ENCODE measurements around the gene HTR3B. TPM values are rescaled to one million over a fixed set of nuclear protein-coding genes. Genes with fewer than 3 reads are reported as not detected.
A peak's percentile ranks its signal among the peaks of the same experiment; 100 is the strongest.
"Not testable (repeated sequence)": the region's sequence is repeated elsewhere in the genome, so short reads cannot be mapped to it uniquely, and the experiment has no call there.

Gene HTR3B
- total and polyA plus RNA-seq, 4 donors: 0.13 to 0.86 (median 0.79) TPM; not detected in 1

- no CpG with 5 or more reads among the region's 4 CpGs for WGBS (ENCODE audit: insufficient coverage)
- Histone ChIP-seq H3K27me3 (ENCODE audit: control insufficient read depth, insufficient read depth, low read length) (no peaks in the 10 kb centered on the region), H3K27ac (ENCODE audit: low read depth, low read length) (no peak overlapping the region)
These were observed 30.2 kb downstream of the HTR3B start for GRCh38 chr11:113934761-113935160.

GRCh38 chr11:113935858-113936257, 31.3 kb downstream of the HTR3B start:
- WGBS (ENCODE audit: insufficient coverage): 36% methylated on average over 3 of the region's 4 CpGs
- DNase-seq (ENCODE audit: low read depth in 4 of 6, low spot score in 6 of 6): peak in 1 of 6 donors; percentile 28
- Histone ChIP-seq H3K4me1 (ENCODE audit: control insufficient read depth, insufficient read depth, low read length) (peaks cover 7% of the 10 kb centered on the region), H3K9me3 (ENCODE audit: control insufficient read depth, insufficient read depth, low read length) (no peaks in the 10 kb centered on the region), H3K36me3 (ENCODE audit: control insufficient read depth, insufficient read depth, low read length) (no peaks in the 10 kb centered on the region), H3K27ac (ENCODE audit: low read depth, low read length) (no peak overlapping the region), H3K4me3 (ENCODE audit: low read depth, low read length) (no peak overlapping the region), H3K27me3 (ENCODE audit: control insufficient read depth, insufficient read depth, low read length) (no peaks in the 10 kb centered on the region)

More at GRCh38 chr11:113934761-113935160, 30.2 kb downstream of the HTR3B start:
- H3K36me3 ChIP-seq (ENCODE audit: control insufficient read depth, insufficient read depth, low read length): no peaks in the 10 kb centered on the region
- no peak overlapping the region for H3K4me3 ChIP-seq (ENCODE audit: low read depth, low read length)
- H3K4me1 ChIP-seq (ENCODE audit: control insufficient read depth, insufficient read depth, low read length): peaks cover 7% of the 10 kb centered on the region
- peak in 1 of 6 donors; percentile 61 for DNase-seq (ENCODE audit: low read depth in 4 of 6, low spot score in 6 of 6)
- H3K9me3 ChIP-seq (ENCODE audit: control insufficient read depth, insufficient read depth, low read length): no peaks in the 10 kb centered on the region

DNA sequence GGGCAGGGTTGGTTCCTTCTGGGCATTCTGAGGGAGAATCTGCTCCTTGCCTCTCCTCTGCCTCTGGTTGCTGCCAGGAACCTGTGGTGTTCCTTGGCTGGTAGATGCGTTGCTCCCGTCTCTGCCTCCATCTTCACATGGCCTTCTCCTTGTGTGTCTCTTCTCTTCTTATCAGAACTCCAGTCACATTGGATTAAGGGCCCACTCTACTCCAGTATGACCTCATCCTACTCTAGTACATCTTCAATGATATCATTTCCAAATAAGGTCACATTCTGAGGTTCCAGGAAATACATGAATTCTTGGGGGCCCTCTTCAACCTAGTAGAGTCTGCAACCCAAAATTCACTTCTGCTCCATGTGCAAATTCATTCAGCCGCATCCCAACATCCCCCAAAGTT, 33.3 kb downstream of the HTR3B start:
- Histone ChIP-seq H3K4me1 (ENCODE audit: control insufficient read depth, insufficient read depth, low read length) (peaks cover 7% of the 10 kb centered on the region), H3K9me3 (ENCODE audit: control insufficient read depth, insufficient read depth, low read length) (no peaks in the 10 kb centered on the region), H3K4me3 (ENCODE audit: low read depth, low read length) (no peak overlapping the region), H3K27me3 (ENCODE audit: control insufficient read depth, insufficient read depth, low read length) (no peaks in the 10 kb centered on the region), H3K36me3 (ENCODE audit: control insufficient read depth, insufficient read depth, low read length) (no peaks in the 10 kb centered on the region), H3K27ac (ENCODE audit: low read depth, low read length) (no peak overlapping the region)
- WGBS (ENCODE audit: insufficient coverage): 79% methylated on average over 3 of the region's 3 CpGs
- no peak for DNase-seq (ENCODE audit: low read depth in 4 of 6, low spot score in 6 of 6)

DNA sequence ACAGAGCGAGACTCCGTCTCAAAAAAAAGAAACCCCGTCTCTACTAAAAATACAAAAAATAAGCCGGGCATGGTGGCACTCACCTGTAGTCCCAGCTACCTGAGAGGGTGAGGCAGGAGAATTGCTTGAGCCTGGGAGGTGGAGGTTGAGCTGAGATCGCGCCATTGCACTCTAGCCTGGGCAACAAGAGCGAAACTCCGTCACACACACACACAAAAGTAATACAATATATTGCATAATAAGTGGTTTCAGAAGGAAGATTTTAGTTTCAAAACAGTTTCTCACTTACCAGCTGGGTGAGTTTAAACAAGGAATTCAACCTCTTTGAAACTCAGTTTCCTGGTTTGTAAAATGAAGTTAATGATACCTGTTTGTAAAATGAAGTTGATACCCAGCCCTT, 37.7 kb downstream of the HTR3B start:
- H3K4me1 ChIP-seq (ENCODE audit: control insufficient read depth, insufficient read depth, low read length): no peaks in the 10 kb centered on the region
- no peaks in the 10 kb centered on the region for H3K27me3 ChIP-seq (ENCODE audit: control insufficient read depth, insufficient read depth, low read length)
- no peak overlapping the region for H3K27ac ChIP-seq (ENCODE audit: low read depth, low read length)
- no peak overlapping the region for H3K4me3 ChIP-seq (ENCODE audit: low read depth, low read length)
- DNase-seq (ENCODE audit: low read depth in 4 of 6, low spot score in 6 of 6): no peak
- H3K36me3 ChIP-seq (ENCODE audit: control insufficient read depth, insufficient read depth, low read length): no peaks in the 10 kb centered on the region
- H3K9me3 ChIP-seq (ENCODE audit: control insufficient read depth, insufficient read depth, low read length): no peaks in the 10 kb centered on the region
- WGBS (ENCODE audit: insufficient coverage): no CpG with 5 or more reads among the region's 8 CpGs

DNA sequence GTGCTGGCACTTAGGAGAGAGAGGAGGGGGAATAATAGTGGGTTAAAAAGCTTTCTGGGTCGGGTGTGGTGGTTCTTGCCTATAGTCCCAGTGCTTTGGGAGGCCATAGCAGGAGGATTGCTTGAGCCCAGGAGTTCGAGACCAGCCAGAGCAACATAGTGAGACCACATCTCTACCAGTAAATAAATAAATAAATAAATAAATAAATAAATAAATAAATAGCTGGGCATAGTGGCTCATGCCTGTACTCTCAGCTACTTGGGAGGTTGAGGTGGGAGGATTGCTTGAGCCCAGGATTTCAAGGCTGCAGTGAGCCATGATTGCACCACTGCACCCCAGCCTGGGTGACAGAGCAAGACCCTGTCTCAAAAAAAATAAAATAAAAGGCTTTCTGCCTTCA, 41.6 kb downstream of the HTR3B start:
- not testable (repeated sequence) for H3K27ac ChIP-seq (ENCODE audit: low read depth, low read length); H3K4me3 ChIP-seq (ENCODE audit: low read depth, low read length); H3K4me1 ChIP-seq (ENCODE audit: control insufficient read depth, insufficient read depth, low read length); DNase-seq (ENCODE audit: low read depth in 4 of 6, low spot score in 6 of 6); H3K36me3 ChIP-seq (ENCODE audit: control insufficient read depth, insufficient read depth, low read length); H3K9me3 ChIP-seq (ENCODE audit: control insufficient read depth, insufficient read depth, low read length); H3K27me3 ChIP-seq (ENCODE audit: control insufficient read depth, insufficient read depth, low read length)
- no CpG with 5 or more reads among the region's 2 CpGs for WGBS (ENCODE audit: insufficient coverage)

- Histone ChIP-seq H3K4me1 (ENCODE audit: control insufficient read depth, insufficient read depth, low read length) (peaks cover 12% of the 10 kb centered on the region), H3K27ac (ENCODE audit: low read depth, low read length) (no peak overlapping the region), H3K9me3 (ENCODE audit: control insufficient read depth, insufficient read depth, low read length) (no peaks in the 10 kb centered on the region), H3K4me3 (ENCODE audit: low read depth, low read length) (no peak overlapping the region), H3K27me3 (ENCODE audit: control insufficient read depth, insufficient read depth, low read length) (no peaks in the 10 kb centered on the region), H3K36me3 (ENCODE audit: control insufficient read depth, insufficient read depth, low read length) (no peaks in the 10 kb centered on the region)
- WGBS (ENCODE audit: insufficient coverage): 93% methylated on average over 2 of the region's 4 CpGs
- peak in 1 of 6 donors; percentile 71 for DNase-seq (ENCODE audit: low read depth in 4 of 6, low spot score in 6 of 6)
These were observed 43.4 kb downstream of the HTR3B start for GRCh38 chr11:113947994-113948393.

- Histone ChIP-seq H3K27ac (ENCODE audit: low read depth, low read length) (no peak overlapping the region), H3K9me3 (ENCODE audit: control insufficient read depth, insufficient read depth, low read length) (no peaks in the 10 kb centered on the region), H3K4me3 (ENCODE audit: low read depth, low read length) (no peak overlapping the region), H3K27me3 (ENCODE audit: control insufficient read depth, insufficient read depth, low read length) (no peaks in the 10 kb centered on the region), H3K36me3 (ENCODE audit: control insufficient read depth, insufficient read depth, low read length) (no peaks in the 10 kb centered on the region), H3K4me1 (ENCODE audit: control insufficient read depth, insufficient read depth, low read length) (peaks cover 12% of the 10 kb centered on the region)
- no peak for DNase-seq (ENCODE audit: low read depth in 4 of 6, low spot score in 6 of 6)
- 60% methylated on average over 1 of the region's 4 CpGs for WGBS (ENCODE audit: insufficient coverage)
These were observed 45.3 kb downstream of the HTR3B start for GRCh38 chr11:113949891-113950290.

- no peak overlapping the region for H3K4me3 ChIP-seq (ENCODE audit: low read depth, low read length)
- 100% methylated on average over 1 of the region's 5 CpGs for WGBS (ENCODE audit: insufficient coverage)
These were observed 46.9 kb downstream of the HTR3B start for GRCh38 chr11:113951537-113951936.

GRCh38 chr11:113952070-113952469, 47.5 kb downstream of the HTR3B start:
- peak in 1 of 6 donors; percentile 92 for DNase-seq (ENCODE audit: low read depth in 4 of 6, low spot score in 6 of 6)
- Histone ChIP-seq H3K27me3 (ENCODE audit: control insufficient read depth, insufficient read depth, low read length) (no peaks in the 10 kb centered on the region), H3K36me3 (ENCODE audit: control insufficient read depth, insufficient read depth, low read length) (no peaks in the 10 kb centered on the region), H3K9me3 (ENCODE audit: control insufficient read depth, insufficient read depth, low read length) (no peaks in the 10 kb centered on the region), H3K27ac (ENCODE audit: low read depth, low read length) (no peak overlapping the region), H3K4me1 (ENCODE audit: control insufficient read depth, insufficient read depth, low read length) (peaks cover 16% of the 10 kb centered on the region), H3K4me3 (ENCODE audit: low read depth, low read length) (no peak overlapping the region)
- WGBS (ENCODE audit: insufficient coverage): 45% methylated on average over 5 of the region's 10 CpGs

More at GRCh38 chr11:113951537-113951936, 46.9 kb downstream of the HTR3B start:
- Histone ChIP-seq H3K36me3 (ENCODE audit: control insufficient read depth, insufficient read depth, low read length) (no peaks in the 10 kb centered on the region), H3K4me1 (ENCODE audit: control insufficient read depth, insufficient read depth, low read length) (peaks cover 12% of the 10 kb centered on the region), H3K27me3 (ENCODE audit: control insufficient read depth, insufficient read depth, low read length) (no peaks in the 10 kb centered on the region), H3K27ac (ENCODE audit: low read depth, low read length) (no peak overlapping the region), H3K9me3 (ENCODE audit: control insufficient read depth, insufficient read depth, low read length) (no peaks in the 10 kb centered on the region)
- peak in 1 of 6 donors; percentile 43 for DNase-seq (ENCODE audit: low read depth in 4 of 6, low spot score in 6 of 6)

DNA sequence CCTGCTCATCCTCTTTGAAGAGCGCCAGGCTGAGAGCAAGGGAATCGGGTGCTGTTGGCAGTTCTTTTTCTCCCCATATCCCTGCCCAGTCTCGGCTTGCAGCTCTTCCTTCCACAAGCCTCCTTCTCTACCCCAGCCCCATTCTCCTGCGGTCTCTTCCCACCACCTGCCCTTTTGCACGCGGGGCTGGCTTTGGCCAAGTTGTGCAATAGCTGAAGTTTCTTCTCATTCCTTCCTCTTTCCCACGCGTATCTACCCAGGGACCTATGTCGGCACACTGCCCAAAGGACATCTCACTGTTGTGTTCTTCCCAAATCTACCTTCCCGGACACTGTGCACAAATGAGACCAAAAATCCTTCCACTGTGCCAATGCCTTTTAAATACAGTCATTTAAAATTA, 48.0 kb downstream of the HTR3B start:
- WGBS (ENCODE audit: insufficient coverage): 87% methylated on average over 9 of the region's 10 CpGs
- Histone ChIP-seq H3K4me3 (ENCODE audit: low read depth, low read length) (no peak overlapping the region), H3K27ac (ENCODE audit: low read depth, low read length) (no peak overlapping the region)

More for the DNA sequence above, 48.0 kb downstream of the HTR3B start:
- Histone ChIP-seq H3K9me3 (ENCODE audit: control insufficient read depth, insufficient read depth, low read length) (no peaks in the 10 kb centered on the region), H3K27me3 (ENCODE audit: control insufficient read depth, insufficient read depth, low read length) (no peaks in the 10 kb centered on the region), H3K4me1 (ENCODE audit: control insufficient read depth, insufficient read depth, low read length) (peaks cover 22% of the 10 kb centered on the region), H3K36me3 (ENCODE audit: control insufficient read depth, insufficient read depth, low read length) (no peaks in the 10 kb centered on the region)
- no peak for DNase-seq (ENCODE audit: low read depth in 4 of 6, low spot score in 6 of 6)

Measured in spinal cord (tissue), 10 donors.